Thyroid gland (tissue), 4 donors: ENCODE data around the gene STAB1.

Experiments used
- CTCF ChIP-seq, 6 experiments: fragments of 200-600 bp in 3 of 6; fragments of 450-650 bp in 3 of 6; sonication (generic) in 3 of 6; IDR thresholded peaks; one replicate each; pipeline ENCODE4 v1.5.1; 2016 to 2019; ENCODE audit warnings: antibody characterized with exemption in 6 of 6, mild to moderate bottlenecking in 2 of 6, inconsistent platforms in 1 of 6, moderate library complexity in 1 of 6
- POLR2A ChIP-seq, 2 donors: fragments of 450-650 bp; IDR thresholded peaks; one replicate each; pipeline ENCODE4 v1.6.1; 2017; ENCODE audit warnings: antibody characterized with exemption in 2 of 2, mild to moderate bottlenecking in 2 of 2, moderate library complexity in 1 of 2

GRCh38 chr3:52534281-52535183 is 39.4 kb downstream of the STAB1 start:
- no peak for TF ChIP-seq CTCF (IDR thresholded peaks at IDR 0.05)
- TF ChIP-seq POLR2A (IDR thresholded peaks at IDR 0.05): no peak
